Measurements from ENCODE around the gene ANTXR1.

ANTXR1 gene

DNA sequence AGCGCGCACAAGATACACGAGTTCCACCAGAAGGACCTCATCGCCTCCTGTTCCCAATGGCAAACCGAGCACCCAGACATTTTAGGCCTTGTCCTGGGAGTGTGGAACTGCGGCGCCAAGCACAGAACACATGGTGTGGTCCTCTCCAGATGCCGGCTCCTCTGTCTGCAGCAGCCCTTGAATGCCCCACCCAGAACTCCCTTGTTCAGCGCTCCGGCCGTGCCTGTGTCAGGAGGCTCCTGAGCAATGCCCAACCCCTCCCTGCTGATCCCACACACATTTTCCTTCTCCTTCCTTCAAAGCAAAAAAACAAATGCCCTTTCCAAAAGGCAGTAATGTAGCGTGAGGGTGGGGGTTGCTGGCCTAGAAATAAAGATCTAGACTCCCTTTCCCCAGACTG lies 284.2 kb downstream of the ANTXR1 start:
- DNase-seq = no peak

DNA sequence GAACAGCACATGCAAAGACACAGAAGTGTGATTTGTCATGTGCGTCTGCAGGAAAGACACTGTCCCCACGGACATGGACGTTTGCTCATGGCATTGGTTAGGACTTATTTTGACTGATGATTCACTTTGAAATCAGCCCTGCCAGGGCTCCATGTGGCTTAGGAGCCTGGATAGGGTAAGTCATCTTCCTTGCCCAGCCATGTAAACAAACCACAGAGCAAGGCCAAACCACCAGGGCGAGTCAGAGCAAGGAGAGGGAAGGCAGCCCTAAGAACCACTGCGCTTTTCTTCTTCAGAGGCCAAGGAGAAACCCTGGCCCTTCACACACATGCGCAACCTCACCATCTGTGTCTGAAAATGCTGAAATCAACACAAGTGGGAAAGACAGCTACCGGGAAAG lies 285.3 kb downstream of the ANTXR1 start:
- no peak for DNase-seq

DNA sequence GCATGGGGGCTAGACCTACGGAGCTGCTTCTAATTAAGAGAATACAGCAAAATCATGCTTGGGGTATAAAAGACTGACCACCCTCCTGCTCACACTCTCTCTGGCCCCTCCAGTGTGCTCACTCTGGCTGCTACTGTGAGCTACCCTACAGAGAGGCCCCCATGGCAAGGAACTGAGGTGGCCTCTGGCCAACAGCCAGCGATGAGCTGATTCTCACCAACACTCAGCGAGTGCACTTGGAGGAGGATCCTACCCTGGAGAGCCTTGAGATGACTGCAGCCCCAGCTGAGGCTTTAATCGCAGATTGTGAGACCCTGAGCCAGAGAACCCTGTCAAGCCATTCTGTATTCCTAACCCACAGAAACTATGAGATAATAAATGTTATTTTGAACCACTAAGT lies 285.9 kb downstream of the ANTXR1 start:
- no peak for DNase-seq
